ENCODE measurements around the gene TNRC6A.

DNA sequence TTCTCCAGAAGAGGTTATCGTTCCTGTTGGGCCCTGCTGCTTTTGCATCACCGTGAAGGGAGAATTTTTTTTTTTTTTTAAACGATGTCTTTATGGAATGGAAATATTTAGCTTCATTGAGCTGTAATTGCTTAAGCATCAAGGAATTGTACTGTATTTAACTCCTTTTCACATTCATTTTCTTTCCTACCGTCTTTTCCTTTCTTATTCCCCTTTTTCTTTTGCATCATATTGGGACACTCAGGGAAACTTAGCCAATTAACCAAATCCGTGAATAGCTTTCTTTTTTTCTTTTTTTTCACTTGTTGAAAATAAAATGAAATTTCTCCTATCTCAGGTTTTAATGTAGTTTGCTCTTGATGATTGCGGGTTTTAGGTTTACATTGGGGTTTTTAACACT is 1.5 kb downstream of the TNRC6A start:
- no peak for TF ChIP-seq CTCF (conservative IDR thresholded peaks at IDR 0.05; ENCODE audit: low read length)
- TF ChIP-seq EZH2phosphoT487 (IDR thresholded peaks at IDR 0.05; ENCODE audit: borderline replicate concordance), result no peak
